ENCODE results near the gene GRK3.

Gene GRK3

DNA sequence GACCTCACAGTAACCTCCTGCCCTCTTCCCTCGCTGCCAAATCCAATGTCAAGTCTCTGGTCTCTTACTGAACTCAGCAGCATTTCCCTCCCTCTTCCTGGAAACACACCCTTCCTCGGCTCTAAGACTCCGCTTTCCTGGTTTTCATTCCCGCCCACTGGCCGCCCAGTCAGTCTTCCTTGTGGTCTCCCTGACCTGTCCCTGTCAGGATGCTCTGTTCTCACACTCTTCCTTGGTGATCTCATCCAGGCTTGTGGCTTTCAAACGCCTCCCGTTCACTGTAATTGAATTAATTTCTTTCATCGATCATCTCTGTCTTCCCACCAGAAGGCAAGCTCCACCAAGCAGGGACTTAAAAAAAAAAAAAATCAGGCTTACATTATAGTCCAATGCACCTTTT, 211.1 kb downstream of the GRK3 start:
- no peak overlapping the region for H3K4me2 ChIP-seq (ENCODE audit: low read length)
- H3K4me3 ChIP-seq (ENCODE audit: low read depth, low read length, poor library complexity, severe bottlenecking): no peak overlapping the region
- H3K36me3 ChIP-seq (ENCODE audit: insufficient read depth, low read length): no peaks in the 10 kb centered on the region
- H3F3A ChIP-seq (ENCODE audit: insufficient read depth, low read length): no peaks in the 10 kb centered on the region
- H2AFZ ChIP-seq (ENCODE audit: low read length): no peak overlapping the region
- H3K27ac ChIP-seq (ENCODE audit: low read depth, low read length, poor library complexity, severe bottlenecking): no peak overlapping the region
- no peak for TF ChIP-seq EZH2 (IDR thresholded peaks at IDR 0.05; ENCODE audit: borderline replicate concordance, low read length)
- TF ChIP-seq, protein P1, sequence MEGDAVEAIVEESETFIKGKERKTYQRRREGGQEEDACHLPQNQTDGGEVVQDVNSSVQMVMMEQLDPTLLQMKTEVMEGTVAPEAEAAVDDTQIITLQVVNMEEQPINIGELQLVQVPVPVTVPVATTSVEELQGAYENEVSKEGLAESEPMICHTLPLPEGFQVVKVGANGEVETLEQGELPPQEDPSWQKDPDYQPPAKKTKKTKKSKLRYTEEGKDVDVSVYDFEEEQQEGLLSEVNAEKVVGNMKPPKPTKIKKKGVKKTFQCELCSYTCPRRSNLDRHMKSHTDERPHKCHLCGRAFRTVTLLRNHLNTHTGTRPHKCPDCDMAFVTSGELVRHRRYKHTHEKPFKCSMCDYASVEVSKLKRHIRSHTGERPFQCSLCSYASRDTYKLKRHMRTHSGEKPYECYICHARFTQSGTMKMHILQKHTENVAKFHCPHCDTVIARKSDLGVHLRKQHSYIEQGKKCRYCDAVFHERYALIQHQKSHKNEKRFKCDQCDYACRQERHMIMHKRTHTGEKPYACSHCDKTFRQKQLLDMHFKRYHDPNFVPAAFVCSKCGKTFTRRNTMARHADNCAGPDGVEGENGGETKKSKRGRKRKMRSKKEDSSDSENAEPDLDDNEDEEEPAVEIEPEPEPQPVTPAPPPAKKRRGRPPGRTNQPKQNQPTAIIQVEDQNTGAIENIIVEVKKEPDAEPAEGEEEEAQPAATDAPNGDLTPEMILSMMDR (IDR thresholded peaks at IDR 0.05; ENCODE audit: low read length): no peak
- no peak overlapping the region for H3K9ac ChIP-seq (ENCODE audit: low read length)
- no peaks in the 10 kb centered on the region for H3K9me3 ChIP-seq (ENCODE audit: low read length)
- H3K27me3 ChIP-seq (ENCODE audit: insufficient read depth, low read length): 0 out of 2 replicates have a peak, but pooled peaks cover 5% of the 10 kb centered on the region
- no peaks in the 10 kb centered on the region for H3K79me2 ChIP-seq (ENCODE audit: insufficient read depth, low read length)
- no peaks in the 10 kb centered on the region for H3K4me1 ChIP-seq (ENCODE audit: insufficient read depth, low read length, severe bottlenecking)
- no peaks in the 10 kb centered on the region for H3K9me2 ChIP-seq (ENCODE audit: low read depth, low read length)
- no peaks in the 10 kb centered on the region for H4K20me1 ChIP-seq (ENCODE audit: insufficient read depth, low read length)

DNA sequence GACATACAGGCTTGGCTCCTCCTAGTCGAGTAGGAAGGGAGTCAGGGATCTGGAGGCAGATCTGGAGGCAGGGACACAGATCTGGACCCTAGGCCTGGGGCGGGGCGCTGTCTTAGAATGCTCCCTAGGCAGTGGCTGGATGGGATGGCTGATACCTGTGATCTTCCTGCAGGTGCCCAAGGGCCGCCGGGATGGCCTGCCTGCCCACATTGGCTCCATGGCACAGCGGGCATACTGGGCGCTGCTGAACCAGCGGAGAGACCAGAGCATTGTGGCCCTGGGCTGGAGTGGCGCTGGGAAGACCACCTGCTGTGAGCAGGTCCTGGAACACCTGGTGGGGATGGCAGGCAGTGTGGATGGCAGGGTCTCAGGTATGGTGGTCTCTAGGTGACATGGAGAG, 212.9 kb downstream of the GRK3 start:
- no peaks in the 10 kb centered on the region for H3K36me3 ChIP-seq (ENCODE audit: insufficient read depth, low read length)
- no peaks in the 10 kb centered on the region for H3K9me3 ChIP-seq (ENCODE audit: low read length)
- H3K4me1 ChIP-seq (ENCODE audit: insufficient read depth, low read length, severe bottlenecking): no peaks in the 10 kb centered on the region
- TF ChIP-seq, protein P1 (IDR thresholded peaks at IDR 0.05; ENCODE audit: low read length): no peak
- TF ChIP-seq EZH2 (IDR thresholded peaks at IDR 0.05; ENCODE audit: borderline replicate concordance, low read length): no peak
- H3K9ac ChIP-seq (ENCODE audit: low read length): no peak overlapping the region
- H3F3A ChIP-seq (ENCODE audit: insufficient read depth, low read length): no peaks in the 10 kb centered on the region
- H3K4me3 ChIP-seq (ENCODE audit: low read depth, low read length, poor library complexity, severe bottlenecking): no peak overlapping the region
- H3K27ac ChIP-seq (ENCODE audit: low read depth, low read length, poor library complexity, severe bottlenecking): no peak overlapping the region
- H2AFZ ChIP-seq (ENCODE audit: low read length): no peak overlapping the region
- no peaks in the 10 kb centered on the region for H3K79me2 ChIP-seq (ENCODE audit: insufficient read depth, low read length)
- H3K4me2 ChIP-seq (ENCODE audit: low read length): no peak overlapping the region
- H3K27me3 ChIP-seq (ENCODE audit: insufficient read depth, low read length): 0 out of 2 replicates have a peak, but pooled peaks cover 5% of the 10 kb centered on the region
- no peaks in the 10 kb centered on the region for H3K9me2 ChIP-seq (ENCODE audit: low read depth, low read length)
- H4K20me1 ChIP-seq (ENCODE audit: insufficient read depth, low read length): no peaks in the 10 kb centered on the region

GRCh38 chr22:25777870-25778269, 213.4 kb downstream of the GRK3 start:
- Histone ChIP-seq H4K20me1 (ENCODE audit: insufficient read depth, low read length) (no peaks in the 10 kb centered on the region), H3K27me3 (ENCODE audit: insufficient read depth, low read length) (0 out of 2 replicates have a peak, but pooled peaks cover 5% of the 10 kb centered on the region), H3K4me2 (ENCODE audit: low read length) (no peak overlapping the region), H3F3A (ENCODE audit: insufficient read depth, low read length) (no peaks in the 10 kb centered on the region), H3K4me1 (ENCODE audit: insufficient read depth, low read length, severe bottlenecking) (no peaks in the 10 kb centered on the region), H3K27ac (ENCODE audit: low read depth, low read length, poor library complexity, severe bottlenecking) (no peak overlapping the region), H3K9ac (ENCODE audit: low read length) (no peak overlapping the region), H3K9me3 (ENCODE audit: low read length) (no peaks in the 10 kb centered on the region), H3K9me2 (ENCODE audit: low read depth, low read length) (no peaks in the 10 kb centered on the region), H2AFZ (ENCODE audit: low read length) (no peak overlapping the region), H3K4me3 (ENCODE audit: low read depth, low read length, poor library complexity, severe bottlenecking) (no peak overlapping the region), H3K36me3 (ENCODE audit: insufficient read depth, low read length) (no peaks in the 10 kb centered on the region), H3K79me2 (ENCODE audit: insufficient read depth, low read length) (no peaks in the 10 kb centered on the region)
- TF ChIP-seq, protein P1 (IDR thresholded peaks at IDR 0.05; ENCODE audit: low read length): peak; percentile 29; the same call in 1 of the 2 replicates
- TF ChIP-seq EZH2 (IDR thresholded peaks at IDR 0.05; ENCODE audit: borderline replicate concordance, low read length): no peak
